Measurements from ENCODE around the gene FZD8. TPM values are rescaled to one million over a fixed set of nuclear protein-coding genes. Genes with fewer than 3 reads are reported as not detected.

The FZD8 gene
- total and polyA plus RNA-seq, 2 experiments from 2014 or later: 0.47 to 8.7 TPM

- Histone ChIP-seq H3K27ac (ENCODE audit: low read depth) (no peak overlapping the region), H3K36me3 (ENCODE audit: insufficient read depth) (no peaks in the 10 kb centered on the region), H3K4me1 (ENCODE audit: insufficient read depth) (peaks cover 16% of the 10 kb centered on the region), H3K4me2 (no peak overlapping the region), H3K9me2 (ENCODE audit: insufficient read depth) (no peaks in the 10 kb centered on the region), H3K27me3 (ENCODE audit: insufficient read depth) (no peaks in the 10 kb centered on the region), H4K20me1 (replicated peaks; ENCODE audit: insufficient read depth) (no peaks in the 10 kb centered on the region), H3K4me3 (no peak overlapping the region), H3K79me2 (replicated peaks; ENCODE audit: insufficient read depth) (no peaks in the 10 kb centered on the region), H2AFZ (no peak overlapping the region), H3F3A (replicated peaks; ENCODE audit: low read depth) (no peaks in the 10 kb centered on the region)
- ATAC-seq (no peak), DNase-seq (ENCODE audit: low spot score) (no peak)
- peaks cover 32% of the 10 kb centered on the region for H3K4me1 Mint-ChIP-seq
- peaks cover 2% of the 10 kb centered on the region; the same call in 2 of the 3 replicates for H3K36me3 Mint-ChIP-seq (ENCODE audit: low read depth)
- no peak overlapping the region for H3K4me3 Mint-ChIP-seq
- TF ChIP-seq ZNF114 (CRISPR knock-in tag; IDR thresholded peaks at IDR 0.05) (no peak), NANOG (IDR thresholded peaks at IDR 0.05; ENCODE audit: borderline replicate concordance) (no peak), CTCF (conservative IDR thresholded peaks at IDR 0.05; ENCODE audit: low read depth in 2 of 2) (no peak), EZH2phosphoT487 (IDR thresholded peaks at IDR 0.05; ENCODE audit: unreplicated experiment) (no peak), REST (IDR thresholded peaks at IDR 0.05; ENCODE audit: unreplicated experiment) (no peak), ZNF331 (CRISPR knock-in tag; IDR thresholded peaks at IDR 0.05; ENCODE audit: low read depth) (no peak), STAT1 (IDR thresholded peaks at IDR 0.05; ENCODE audit: unreplicated experiment) (no peak), POLR2AphosphoS5 (IDR thresholded peaks at IDR 0.05; ENCODE audit: low read depth) (no peak), JUNB (IDR thresholded peaks at IDR 0.05; ENCODE audit: unreplicated experiment) (no peak), CREB1 (CRISPR knock-in tag; IDR thresholded peaks at IDR 0.05; ENCODE audit: low read depth) (no peak), EZH2 (IDR thresholded peaks at IDR 0.05; ENCODE audit: low read depth, unreplicated experiment) (no peak)
- no peaks in the 10 kb centered on the region for H3K27me3 Mint-ChIP-seq (ENCODE audit: insufficient read depth, low read depth, poor library complexity)
- H3K9me3 Mint-ChIP-seq: peaks cover 2% of the 10 kb centered on the region; the same call in 2 of the 3 replicates
- H3K27ac Mint-ChIP-seq: no peak overlapping the region
Observed at GRCh38 chr10:35661236-35661635, 19.1 kb upstream of the FZD8 start.

GRCh38 chr10:35659456-35659855, 17.4 kb upstream of the FZD8 start:
- Histone ChIP-seq H3K27me3 (ENCODE audit: insufficient read depth) (no peaks in the 10 kb centered on the region), H3K9me2 (ENCODE audit: insufficient read depth) (no peaks in the 10 kb centered on the region), H3F3A (replicated peaks; ENCODE audit: low read depth) (no peaks in the 10 kb centered on the region), H3K4me1 (ENCODE audit: insufficient read depth) (peaks cover 13% of the 10 kb centered on the region), H3K4me2 (no peak overlapping the region), H3K79me2 (replicated peaks; ENCODE audit: insufficient read depth) (no peaks in the 10 kb centered on the region), H2AFZ (no peak overlapping the region), H4K20me1 (replicated peaks; ENCODE audit: insufficient read depth) (no peaks in the 10 kb centered on the region), H3K4me3 (no peak overlapping the region), H3K27ac (ENCODE audit: low read depth) (no peak overlapping the region), H3K36me3 (ENCODE audit: insufficient read depth) (no peaks in the 10 kb centered on the region)
- ATAC-seq: peak; percentile 49; the same call in 2 of the 3 replicates
- TF ChIP-seq CTCF (conservative IDR thresholded peaks at IDR 0.05; ENCODE audit: low read depth in 2 of 2): peak; percentile 19 to 39; a peak in 2 of 4 replicates
- no peak for TF ChIP-seq ETS1 (IDR thresholded peaks at IDR 0.05)
- peaks cover 26% of the 10 kb centered on the region for H3K4me1 Mint-ChIP-seq
- H3K4me3 Mint-ChIP-seq: no peak overlapping the region
- H3K27ac Mint-ChIP-seq: no peak overlapping the region
- H3K36me3 Mint-ChIP-seq (ENCODE audit: low read depth): peaks cover 2% of the 10 kb centered on the region; the same call in 2 of the 3 replicates
- DNase-seq (ENCODE audit: low spot score): no peak
- no peaks in the 10 kb centered on the region for H3K27me3 Mint-ChIP-seq (ENCODE audit: insufficient read depth, low read depth, poor library complexity)
- peaks cover 2% of the 10 kb centered on the region; the same call in 2 of the 3 replicates for H3K9me3 Mint-ChIP-seq

Measured in GM23338 (cell line).